ENCODE data around the gene FAM180A.

Gene FAM180A

GRCh38 chr7:135771051-135771450 is 22.4 kb upstream of the FAM180A start:
- DNase-seq, result no peak

GRCh38 chr7:135770139-135770710 is 21.6 kb upstream of the FAM180A start:
- DNase-seq, result no peak

GRCh38 chr7:135769005-135769802 is 20.6 kb upstream of the FAM180A start:
- DNase-seq, result no peak

- no peak for DNase-seq
Observed at GRCh38 chr7:135768467-135768866, 19.9 kb upstream of the FAM180A start.

- no peak for DNase-seq
Observed at GRCh38 chr7:135768064-135768463, 19.5 kb upstream of the FAM180A start.

GRCh38 chr7:135763261-135763660 is 14.6 kb upstream of the FAM180A start:
- no peak for DNase-seq

GRCh38 chr7:135761751-135762488 is 13.3 kb upstream of the FAM180A start:
- DNase-seq, result no peak

GRCh38 chr7:135759532-135759931 is 10.9 kb upstream of the FAM180A start:
- DNase-seq, result no peak

GRCh38 chr7:135758531-135758932 is 9.9 kb upstream of the FAM180A start:
- no peak for DNase-seq

GRCh38 chr7:135757719-135758411 is 9.3 kb upstream of the FAM180A start:
- DNase-seq, result no peak

GRCh38 chr7:135756191-135756590 is 7.6 kb upstream of the FAM180A start:
- no peak for DNase-seq

GRCh38 chr7:135755351-135755753 is 6.7 kb upstream of the FAM180A start:
- DNase-seq, result no peak

- DNase-seq, result no peak
Observed at GRCh38 chr7:135753616-135754413, 5.2 kb upstream of the FAM180A start.

GRCh38 chr7:135747366-135747765 is 1.2 kb downstream of the FAM180A start:
- DNase-seq, result no peak

- no peak for DNase-seq
Observed at GRCh38 chr7:135745703-135746312, 2.8 kb downstream of the FAM180A start.

- no peak for DNase-seq
Observed at GRCh38 chr7:135744938-135745702, 3.5 kb downstream of the FAM180A start.

GRCh38 chr7:135743907-135744731 is 4.5 kb downstream of the FAM180A start:
- DNase-seq, result no peak

GRCh38 chr7:135742371-135742770 is 6.2 kb downstream of the FAM180A start:
- no peak for DNase-seq

GRCh38 chr7:135741905-135742304 is 6.7 kb downstream of the FAM180A start:
- no peak for DNase-seq

- DNase-seq, result no peak
Observed at GRCh38 chr7:135740889-135741288, 7.7 kb downstream of the FAM180A start.

Measured in NK-92 treated with Interleukin-12 subunit alpha and Interleukin-12 subunit beta, amount 100 ng/mL, for 24 hours (cell line).